GM21528 (cell line): ENCODE measurements around the gene SLC27A2.

Source experiments
- ATAC-seq: cut with Tn5 transposase; IDR thresholded peaks from one replicate; pipeline ENCODE4 v1.9.1; 2021; ENCODE audit warnings: mild to moderate bottlenecking, moderate library complexity; ENCODE audit not compliant: unreplicated experiment, low FRiP score

SLC27A2 gene

DNA sequence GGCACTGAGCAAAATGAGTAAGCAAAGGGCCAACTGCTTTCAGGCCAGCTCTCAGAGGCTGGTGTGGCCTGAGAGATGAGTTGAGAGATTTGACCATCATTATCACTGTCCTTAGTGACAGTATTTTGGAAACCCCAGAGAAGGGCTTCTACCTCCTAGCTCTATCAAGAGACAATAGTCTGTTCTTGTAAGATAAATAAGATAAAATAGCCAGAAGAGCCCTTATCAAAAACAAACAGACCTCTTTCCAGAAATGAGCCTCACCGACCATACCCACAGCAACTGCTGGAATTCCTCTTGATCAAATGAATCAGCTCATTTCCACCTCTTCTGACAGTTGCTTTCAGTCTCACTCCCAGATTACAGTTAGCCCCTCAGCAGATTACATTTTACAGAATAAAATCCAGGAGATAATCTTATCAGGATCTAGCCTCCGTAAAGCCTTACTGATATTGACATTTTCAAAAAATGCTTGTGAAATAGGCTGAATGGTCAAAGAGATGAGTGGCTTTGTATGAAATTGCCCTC lies 79.0 kb downstream of the SLC27A2 start:
- no peak for ATAC-seq

DNA sequence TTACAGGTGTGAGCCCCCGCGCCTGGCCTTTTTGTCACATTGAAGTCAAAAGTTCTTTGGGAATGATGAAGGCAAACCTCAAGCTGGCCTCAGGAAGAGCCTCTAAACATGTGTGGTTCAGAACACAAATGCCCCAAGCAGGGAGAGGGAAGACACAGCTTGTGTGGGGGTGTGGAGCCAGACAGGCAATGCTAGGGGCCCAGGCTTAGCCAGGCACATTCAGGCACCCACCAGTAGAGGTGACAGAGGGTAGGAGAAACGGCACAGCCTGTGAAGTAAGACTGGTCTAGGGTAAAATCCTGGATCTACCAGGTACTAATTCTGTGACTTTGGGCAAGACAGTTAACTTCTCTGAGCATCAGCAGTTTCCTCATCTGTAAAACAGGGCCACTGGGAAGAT lies 80.0 kb downstream of the SLC27A2 start:
- no peak for ATAC-seq

DNA sequence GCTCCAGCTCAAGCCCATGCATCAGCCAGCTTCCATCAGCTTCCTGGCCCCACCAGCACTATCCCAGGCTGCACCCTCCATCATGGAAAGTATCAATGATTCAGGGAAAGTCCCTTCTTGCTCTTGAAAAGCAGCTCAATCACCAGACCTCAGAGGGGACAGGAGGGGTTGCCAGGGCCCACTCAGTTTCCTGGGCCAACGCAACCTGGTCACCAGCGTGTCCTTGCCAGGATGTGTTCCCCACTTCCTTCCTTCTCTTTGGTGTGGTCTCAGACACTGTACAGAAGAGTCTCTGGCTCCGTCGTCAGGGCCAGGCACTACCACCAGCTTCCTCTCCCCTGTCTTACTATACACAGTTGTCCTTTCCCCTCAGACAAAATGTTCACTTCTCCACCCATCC lies 80.5 kb downstream of the SLC27A2 start:
- ATAC-seq: no peak

DNA sequence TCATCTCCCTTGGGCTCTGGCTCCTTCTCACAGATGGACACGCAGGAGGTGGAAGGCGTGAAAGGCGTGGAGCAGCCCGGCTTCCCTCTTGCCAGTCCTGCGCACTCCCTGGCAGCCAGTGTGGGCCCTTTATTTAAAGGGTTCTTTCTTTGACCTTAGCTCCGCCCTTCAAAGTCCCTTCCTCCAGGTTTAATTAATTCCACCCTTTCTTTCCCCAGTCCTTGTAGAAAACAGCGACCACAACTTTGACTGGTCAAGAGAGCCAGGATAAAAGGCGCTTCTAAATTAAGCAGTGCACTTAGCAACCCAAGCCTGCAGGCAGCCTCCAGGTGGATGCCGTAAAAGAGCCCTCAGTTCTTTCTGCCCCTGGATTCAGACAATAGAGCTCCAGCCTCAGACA lies 83.6 kb downstream of the SLC27A2 start, which contains the start of gene HDC:
TSS of gene HDC (minus strand) at position 107 of the 400 bp plus-strand sequence. CDS start at position 4, 103 bp downstream.
- no peak for ATAC-seq

DNA sequence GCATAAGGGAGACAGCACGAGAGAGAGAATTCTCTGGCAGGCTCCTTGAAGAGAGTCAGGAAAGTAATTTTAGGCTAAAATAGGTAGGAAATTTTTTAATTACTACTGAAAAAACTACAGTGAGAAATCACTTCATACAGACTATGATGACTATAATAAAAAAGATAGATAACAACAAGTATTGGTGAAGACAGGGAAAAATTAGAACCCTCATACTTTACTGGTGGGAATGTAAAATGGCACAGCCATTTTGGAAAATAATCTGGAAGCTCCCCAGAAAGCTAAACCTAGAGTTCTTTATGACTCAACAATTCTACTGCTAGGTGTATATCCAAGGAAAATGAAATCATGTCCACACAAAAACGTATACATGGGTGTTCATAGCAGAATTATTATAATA lies 85.6 kb downstream of the SLC27A2 start:
- ATAC-seq: no peak

DNA sequence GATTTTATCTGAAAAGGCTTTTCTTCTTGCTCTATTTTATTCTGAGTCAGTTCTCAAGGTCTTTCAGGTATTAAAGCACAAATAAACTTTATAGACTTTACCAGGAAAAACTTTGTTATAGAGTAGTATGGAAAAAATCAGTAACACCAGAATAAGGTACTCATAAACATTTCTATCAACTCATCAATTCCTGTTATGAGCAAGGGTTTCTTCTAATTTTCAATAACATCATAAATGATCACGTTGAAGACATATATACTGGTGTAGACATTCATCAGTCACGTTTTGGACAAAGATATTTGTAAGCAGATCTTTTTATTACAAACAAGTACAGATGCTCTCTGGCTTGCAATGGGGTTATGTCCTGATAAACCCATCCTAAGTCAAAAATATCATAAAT lies 93.1 kb downstream of the SLC27A2 start:
- no peak for ATAC-seq

DNA sequence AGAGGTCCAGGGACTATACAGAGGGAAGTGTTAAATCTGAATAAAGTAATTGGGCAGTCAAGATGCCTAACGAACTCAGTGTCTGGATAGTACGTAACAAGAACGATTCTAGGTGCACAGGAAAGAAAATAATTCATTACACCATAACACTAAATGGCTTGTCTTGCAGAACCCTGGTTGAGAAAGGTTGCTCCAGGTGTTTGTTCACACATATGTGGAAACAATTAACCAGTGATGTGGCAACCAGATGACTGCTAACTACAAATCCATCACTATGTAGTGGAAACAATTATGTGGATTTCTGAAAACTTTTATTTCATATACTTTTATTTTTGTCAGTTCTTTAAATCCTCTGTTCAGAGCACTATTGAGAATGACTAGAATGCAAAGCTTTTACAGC lies 93.9 kb downstream of the SLC27A2 start:
- ATAC-seq: no peak

DNA sequence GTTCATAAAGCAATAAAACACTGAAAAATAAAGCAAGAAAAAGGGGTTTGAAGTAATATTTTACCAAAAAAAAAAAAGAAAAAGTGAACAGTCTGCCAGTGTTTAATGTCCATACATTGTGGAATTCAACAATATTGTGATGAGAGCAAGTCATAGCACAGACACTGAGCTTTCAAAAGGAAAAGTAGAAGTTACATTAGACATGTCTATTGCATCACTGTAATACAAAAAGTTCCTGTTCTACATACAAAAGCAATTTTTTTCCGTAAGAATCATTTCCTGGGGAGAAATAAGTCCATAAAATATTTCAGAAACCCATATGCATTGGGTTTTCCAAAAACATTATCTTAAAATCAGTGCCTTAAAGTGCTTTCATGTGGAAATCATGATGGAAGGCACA lies 95.4 kb downstream of the SLC27A2 start:
- no peak for ATAC-seq

DNA sequence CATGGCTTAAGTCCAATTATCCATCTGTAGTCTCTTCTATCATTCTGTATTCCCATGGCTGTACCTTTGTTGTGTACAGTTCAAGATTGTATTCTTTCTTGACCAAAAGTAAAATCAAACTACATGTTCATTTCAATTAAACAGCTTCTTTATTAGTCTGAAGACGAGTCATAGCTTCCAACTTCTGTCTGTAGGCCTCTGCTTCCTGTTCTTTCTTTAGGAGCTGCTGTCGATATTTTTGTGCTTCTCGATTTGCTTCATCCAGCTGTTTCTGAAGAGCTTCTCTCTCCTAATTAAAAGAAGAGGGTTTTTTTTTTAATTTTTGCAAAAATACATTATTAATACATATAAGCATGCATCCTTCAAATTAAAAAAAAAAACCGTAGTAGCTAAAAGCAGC lies 96.5 kb downstream of the SLC27A2 start:
- ATAC-seq: no peak

DNA sequence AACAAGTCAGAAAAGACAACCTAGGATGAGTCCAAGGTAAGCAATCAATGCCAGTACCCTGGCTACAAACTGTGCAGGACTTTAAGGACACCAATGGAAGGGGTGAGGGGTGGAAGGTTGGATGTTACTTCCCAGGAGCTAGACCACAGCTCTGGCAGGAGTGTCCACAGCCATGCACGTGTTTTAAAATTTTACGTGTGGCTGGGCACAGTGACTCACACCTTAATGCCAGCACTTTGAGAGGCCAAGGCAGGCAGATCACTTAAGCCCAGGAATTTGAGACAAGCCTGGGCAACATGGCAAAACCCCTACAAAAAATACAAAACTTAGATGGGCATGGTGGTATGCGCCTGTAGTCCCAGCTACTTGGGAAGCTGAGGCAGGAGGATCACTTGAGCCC lies 98.3 kb downstream of the SLC27A2 start:
- no peak for ATAC-seq

DNA sequence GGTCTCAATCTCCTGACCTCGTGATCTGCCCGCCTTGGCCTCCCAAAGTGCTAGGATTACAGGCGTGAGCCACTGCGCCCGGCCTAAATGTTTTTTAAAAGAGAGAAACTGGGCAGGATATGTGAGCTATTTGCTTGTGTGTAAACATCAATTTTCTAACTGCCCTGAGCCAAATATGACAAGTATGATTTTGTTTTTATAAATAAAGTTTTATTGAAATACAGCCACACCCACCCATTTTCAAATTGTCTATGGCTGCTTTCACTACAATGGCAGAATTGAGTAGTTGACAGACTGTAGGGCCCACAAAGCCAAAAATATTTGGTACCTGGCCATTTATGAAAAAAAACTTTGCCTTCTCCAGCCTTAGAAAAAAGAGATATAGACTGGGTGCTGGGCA lies 99.4 kb downstream of the SLC27A2 start:
- no peak for ATAC-seq
